Astrocyte (in vitro differentiated cells and primary cell): ENCODE data around the gene ARMCX2. TPM values are rescaled to one million over a fixed set of nuclear protein-coding genes. Genes with fewer than 3 reads are reported as not detected.

ENCODE experiments used
- DNase-seq: peaks from one replicate; pipeline ENCODE4 v3.0.0-alpha.2; 2010; ENCODE audit warnings: low read depth
- FAIRE-seq: peaks from 2 replicates; lab custom pipeline; 2011; peaks lifted over from hg19 to GRCh38; lab: Jason Lieb, UNC
- H2AFZ ChIP-seq: 2 replicates; pipeline ENCODE4 v1.6.0; 2012; ENCODE audit warnings: low read depth, low read length, inconsistent platforms
- H3K27ac ChIP-seq: 2 replicates; pipeline ENCODE4 v1.5.1; 2011; ENCODE audit warnings: low read depth, low read length, inconsistent platforms
- H3K27me3 ChIP-seq: 2 replicates; pipeline ENCODE4 v1.6.0; 2011; ENCODE audit warnings: low read length, inconsistent platforms; ENCODE audit not compliant: insufficient read depth
- H3K36me3 ChIP-seq: 2 replicates; pipeline ENCODE4 v1.5.1; 2011; ENCODE audit warnings: low read length, inconsistent platforms; ENCODE audit not compliant: insufficient read depth
- H3K4me1 ChIP-seq: 2 replicates; pipeline ENCODE4 v1.5.1; 2011; ENCODE audit warnings: low read length, inconsistent platforms; ENCODE audit not compliant: insufficient read depth
- H3K4me2 ChIP-seq: 2 replicates; pipeline ENCODE4 v1.6.0; 2012; ENCODE audit warnings: low read length, inconsistent platforms
- H3K4me3 ChIP-seq: 2 replicates; pipeline ENCODE4 v1.5.1; 2011; ENCODE audit warnings: low read depth, mild to moderate bottlenecking, low read length, inconsistent platforms; ENCODE audit not compliant: insufficient read depth
- H3K79me2 ChIP-seq: 2 replicates; pipeline ENCODE4 v1.6.0; 2012; ENCODE audit warnings: mild to moderate bottlenecking, low read length, inconsistent platforms; ENCODE audit not compliant: insufficient read depth
- H3K9ac ChIP-seq: 2 replicates; pipeline ENCODE4 v1.6.0; 2012; ENCODE audit warnings: mild to moderate bottlenecking, low read length, inconsistent platforms
- H3K9me3 ChIP-seq: 2 replicates; pipeline ENCODE4 v1.5.1; 2012; ENCODE audit warnings: low read depth, mild to moderate bottlenecking, low read length, inconsistent platforms; ENCODE audit not compliant: insufficient read depth
- H4K20me1 ChIP-seq: 2 replicates; pipeline ENCODE4 v1.6.0; 2012; ENCODE audit warnings: low read length, inconsistent platforms; ENCODE audit not compliant: insufficient read depth
- H3K27ac Mint-ChIP-seq: one replicate; pipeline ENCODE4 v1.8.0; 2021; ENCODE audit warnings: mild to moderate bottlenecking, mixed read lengths; ENCODE audit not compliant: unreplicated experiment
- H3K27me3 Mint-ChIP-seq: one replicate; pipeline ENCODE4 v1.8.0; 2021; ENCODE audit warnings: low read depth, mixed read lengths; ENCODE audit not compliant: unreplicated experiment
- H3K36me3 Mint-ChIP-seq: one replicate; pipeline ENCODE4 v1.8.0; 2021; ENCODE audit warnings: low read depth, mixed read lengths; ENCODE audit not compliant: unreplicated experiment
- H3K4me1 Mint-ChIP-seq: one replicate; pipeline ENCODE4 v1.8.0; 2021; ENCODE audit warnings: low read depth, mixed read lengths; ENCODE audit not compliant: unreplicated experiment
- H3K4me3 Mint-ChIP-seq: one replicate; pipeline ENCODE4 v1.8.0; 2021; ENCODE audit warnings: mild to moderate bottlenecking, moderate library complexity, mixed read lengths; ENCODE audit not compliant: unreplicated experiment
- H3K9me3 Mint-ChIP-seq: one replicate; pipeline ENCODE4 v1.8.0; 2021; ENCODE audit warnings: mild to moderate bottlenecking, mixed read lengths; ENCODE audit not compliant: unreplicated experiment
- EZH2 ChIP-seq: IDR thresholded peaks from 2 replicates; pipeline ENCODE4 v1.6.1; 2012; ENCODE audit warnings: mild to moderate bottlenecking, low read length, inconsistent platforms; ENCODE audit not compliant: insufficient read depth
- total RNA-seq: library from RNA; stranded (reverse); gene quantifications from 2 replicates; pipeline ENCODE4 v1.2.1, GENCODE V29; 2021
- TF ChIP-seq, protein P1 (sequence below): IDR thresholded peaks from 2 replicates; pipeline ENCODE4 v1.5.1; 2011; ENCODE audit warnings: low read depth, mild to moderate bottlenecking, inconsistent platforms, low read length, moderate library complexity; ENCODE audit not compliant: insufficient read depth

Gene ARMCX2
- total RNA-seq, 1 donor from 2014 or later, result 96.5 TPM

DNA sequence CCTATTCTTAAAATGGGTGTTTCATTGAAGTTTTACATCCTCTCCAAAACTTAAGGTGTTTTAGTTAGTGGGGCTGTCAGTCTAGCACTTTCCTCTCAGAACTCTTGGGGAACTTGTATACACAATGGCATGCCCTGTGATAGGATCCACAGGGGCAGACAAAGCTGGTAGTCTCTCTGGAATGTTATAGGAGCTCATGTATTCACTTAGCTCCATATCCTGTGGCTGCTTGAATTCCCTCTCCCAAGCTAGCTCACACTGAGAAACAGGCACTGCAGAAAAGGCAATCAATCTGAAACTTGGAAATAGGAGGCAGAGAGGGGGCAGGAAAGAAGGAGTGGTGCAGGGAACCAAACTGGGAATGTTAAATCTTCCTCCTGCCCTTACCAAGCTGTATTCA, 26.3 kb upstream of the ARMCX2 start:
- Histone ChIP-seq H3K9me3 (no peaks in the 10 kb centered on the region), H3K4me1 (peaks cover 13% of the 10 kb centered on the region), H3K4me2 (no peak overlapping the region), H2AFZ (no peak overlapping the region), H3K4me3 (no peak overlapping the region), H4K20me1 (no peaks in the 10 kb centered on the region), H3K27ac (no peak overlapping the region), H3K27me3 (no peaks in the 10 kb centered on the region), H3K36me3 (no peaks in the 10 kb centered on the region), H3K9ac (no peak overlapping the region), H3K79me2 (no peaks in the 10 kb centered on the region)
- no peak overlapping the region for H3K4me3 Mint-ChIP-seq
- peak overlapping the region; percentile 59 for H3K27ac Mint-ChIP-seq
- H3K4me1 Mint-ChIP-seq, result peaks cover 18% of the 10 kb centered on the region
- peak; percentile 20 for DNase-seq
- no peaks in the 10 kb centered on the region for H3K9me3 Mint-ChIP-seq
- TF ChIP-seq, protein P1, sequence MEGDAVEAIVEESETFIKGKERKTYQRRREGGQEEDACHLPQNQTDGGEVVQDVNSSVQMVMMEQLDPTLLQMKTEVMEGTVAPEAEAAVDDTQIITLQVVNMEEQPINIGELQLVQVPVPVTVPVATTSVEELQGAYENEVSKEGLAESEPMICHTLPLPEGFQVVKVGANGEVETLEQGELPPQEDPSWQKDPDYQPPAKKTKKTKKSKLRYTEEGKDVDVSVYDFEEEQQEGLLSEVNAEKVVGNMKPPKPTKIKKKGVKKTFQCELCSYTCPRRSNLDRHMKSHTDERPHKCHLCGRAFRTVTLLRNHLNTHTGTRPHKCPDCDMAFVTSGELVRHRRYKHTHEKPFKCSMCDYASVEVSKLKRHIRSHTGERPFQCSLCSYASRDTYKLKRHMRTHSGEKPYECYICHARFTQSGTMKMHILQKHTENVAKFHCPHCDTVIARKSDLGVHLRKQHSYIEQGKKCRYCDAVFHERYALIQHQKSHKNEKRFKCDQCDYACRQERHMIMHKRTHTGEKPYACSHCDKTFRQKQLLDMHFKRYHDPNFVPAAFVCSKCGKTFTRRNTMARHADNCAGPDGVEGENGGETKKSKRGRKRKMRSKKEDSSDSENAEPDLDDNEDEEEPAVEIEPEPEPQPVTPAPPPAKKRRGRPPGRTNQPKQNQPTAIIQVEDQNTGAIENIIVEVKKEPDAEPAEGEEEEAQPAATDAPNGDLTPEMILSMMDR, result no peak
- TF ChIP-seq EZH2, result no peak
- no peaks in the 10 kb centered on the region for H3K27me3 Mint-ChIP-seq
- H3K36me3 Mint-ChIP-seq, result no peaks in the 10 kb centered on the region
- FAIRE-seq, result no peak

DNA sequence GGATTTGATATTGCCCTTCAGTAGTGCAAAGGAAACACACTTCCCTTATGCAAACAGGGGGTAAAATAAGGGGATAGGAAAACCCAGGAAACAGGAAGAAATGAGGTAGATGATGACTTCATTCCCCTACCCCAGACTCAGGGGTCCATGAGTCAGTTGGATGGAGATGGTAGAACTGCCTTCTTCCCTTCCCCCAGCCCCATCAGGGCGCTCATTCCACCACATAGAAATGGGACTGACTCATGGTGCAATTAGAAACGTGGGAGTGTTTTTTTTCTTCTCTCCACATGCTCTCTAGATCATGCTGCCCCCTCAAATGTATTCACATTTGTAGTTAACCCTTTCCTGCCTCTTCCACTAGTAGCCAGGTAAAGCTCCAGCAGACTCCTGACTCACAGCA, 23.1 kb upstream of the ARMCX2 start:
- TF ChIP-seq, protein P1, result no peak
- no peak for TF ChIP-seq EZH2
- H3K9me3 ChIP-seq, result no peaks in the 10 kb centered on the region
- no peaks in the 10 kb centered on the region for H3K79me2 ChIP-seq
- H3K4me1 ChIP-seq, result peaks cover 13% of the 10 kb centered on the region
- Mint-ChIP-seq H3K4me1 (peaks cover 18% of the 10 kb centered on the region), H3K36me3 (no peaks in the 10 kb centered on the region), H3K4me3 (no peak overlapping the region), H3K9me3 (no peaks in the 10 kb centered on the region), H3K27ac (peak overlapping the region; percentile 84), H3K27me3 (no peaks in the 10 kb centered on the region)
- H4K20me1 ChIP-seq, result no peaks in the 10 kb centered on the region
- H3K4me2 ChIP-seq, result peak overlapping the region; percentile 79
- peak overlapping the region; percentile 23 for H3K9ac ChIP-seq
- H2AFZ ChIP-seq, result peak overlapping the region; percentile 47
- peak; percentile 90 for FAIRE-seq
- H3K36me3 ChIP-seq, result no peaks in the 10 kb centered on the region
- peak overlapping the region; percentile 50 for H3K27ac ChIP-seq
- no peak overlapping the region for H3K4me3 ChIP-seq
- no peaks in the 10 kb centered on the region for H3K27me3 ChIP-seq
- DNase-seq, result peak; percentile 63

DNA sequence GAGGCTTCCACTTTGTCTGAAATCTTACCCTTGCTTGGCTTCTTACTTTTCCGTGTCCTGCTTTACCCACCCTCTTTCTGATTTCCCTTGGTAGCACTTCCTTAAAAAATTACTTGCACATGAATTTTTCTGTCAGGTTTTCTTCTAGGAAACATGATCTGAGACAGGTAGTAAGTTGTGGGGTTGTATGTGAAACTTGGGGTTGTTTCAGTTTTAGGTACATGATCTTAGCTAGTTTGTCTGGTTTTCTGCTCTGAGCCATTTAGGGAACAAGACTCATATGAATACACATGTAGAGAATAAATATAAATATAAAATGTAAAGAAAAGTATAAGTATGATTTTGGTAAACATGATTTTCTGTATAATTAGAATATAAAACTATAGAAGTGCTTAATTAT, 17.4 kb upstream of the ARMCX2 start:
- Mint-ChIP-seq H3K36me3 (no peaks in the 10 kb centered on the region), H3K4me1 (no peaks in the 10 kb centered on the region), H3K4me3 (no peak overlapping the region), H3K27me3 (no peaks in the 10 kb centered on the region), H3K9me3 (no peaks in the 10 kb centered on the region), H3K27ac (no peak overlapping the region)
- Histone ChIP-seq H3K4me3 (no peak overlapping the region), H3K79me2 (no peaks in the 10 kb centered on the region), H3K27ac (no peak overlapping the region), H3K27me3 (no peaks in the 10 kb centered on the region), H3K9ac (no peak overlapping the region), H3K9me3 (no peaks in the 10 kb centered on the region), H3K4me2 (no peak overlapping the region), H3K4me1 (no peaks in the 10 kb centered on the region), H2AFZ (no peak overlapping the region), H4K20me1 (no peaks in the 10 kb centered on the region), H3K36me3 (no peaks in the 10 kb centered on the region)
- FAIRE-seq (peak; percentile 20), DNase-seq (no peak)
- TF ChIP-seq, protein P1, result no peak
